CD4-positive, alpha-beta T cell treated with Interleukin-17A for 1 hour (primary cell): ENCODE results near the gene DOCK9.
"Not testable (repeated sequence)": the region's sequence is repeated elsewhere in the genome, so short reads cannot be mapped to it uniquely, and the experiment has no call there.

Experiments
- DNase-seq: peaks from one replicate; pipeline ENCODE4 v3.0.0-alpha.2; 2020

Gene DOCK9

DNA sequence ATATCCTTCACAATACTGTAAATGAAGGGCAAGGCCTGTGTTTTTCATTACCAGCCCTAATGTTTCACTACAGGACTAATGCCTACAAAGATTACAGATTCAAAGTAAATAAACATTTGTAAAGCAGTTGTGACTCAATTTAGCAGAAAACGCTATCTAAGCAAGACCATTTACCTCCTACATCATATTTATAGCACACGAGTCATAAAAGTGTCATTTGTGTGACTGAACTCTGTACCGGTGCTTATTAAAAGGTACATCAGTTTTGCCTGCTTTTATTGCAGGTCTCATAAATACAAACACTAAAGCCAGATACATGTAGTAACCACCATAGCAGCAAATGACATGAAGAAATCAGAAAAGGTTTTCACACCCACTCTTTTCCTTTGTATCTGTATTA, 163.9 kb downstream of the DOCK9 start:
- no peak for DNase-seq

DNA sequence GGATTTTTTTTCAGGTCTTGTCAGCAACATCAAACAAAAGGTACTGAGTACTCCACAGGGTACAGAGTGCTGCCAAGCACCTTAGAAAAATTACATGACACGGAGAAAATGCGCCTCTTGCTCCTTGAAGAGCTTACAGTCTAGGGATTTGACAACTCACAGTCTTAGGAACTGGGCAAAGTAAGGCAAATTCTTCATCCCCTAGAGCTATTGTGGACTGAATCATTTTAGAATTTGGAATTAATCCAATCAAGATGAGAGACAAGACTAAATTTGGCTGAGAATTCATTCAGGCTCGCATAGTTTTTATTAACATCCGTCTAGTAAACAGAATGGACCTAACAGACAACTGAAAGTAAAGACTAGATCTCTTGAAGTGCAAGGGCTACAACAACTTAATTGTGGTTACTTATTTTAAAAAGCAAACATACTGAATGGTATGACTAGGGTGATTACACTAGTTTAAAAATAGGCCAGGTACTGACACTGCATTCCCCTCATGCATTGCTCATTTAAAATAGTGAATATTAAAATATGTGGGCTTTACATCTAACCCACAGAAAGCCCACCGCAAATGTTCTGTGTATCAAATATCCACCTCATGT, 165.6 kb downstream of the DOCK9 start:
- not testable (repeated sequence) for DNase-seq

DNA sequence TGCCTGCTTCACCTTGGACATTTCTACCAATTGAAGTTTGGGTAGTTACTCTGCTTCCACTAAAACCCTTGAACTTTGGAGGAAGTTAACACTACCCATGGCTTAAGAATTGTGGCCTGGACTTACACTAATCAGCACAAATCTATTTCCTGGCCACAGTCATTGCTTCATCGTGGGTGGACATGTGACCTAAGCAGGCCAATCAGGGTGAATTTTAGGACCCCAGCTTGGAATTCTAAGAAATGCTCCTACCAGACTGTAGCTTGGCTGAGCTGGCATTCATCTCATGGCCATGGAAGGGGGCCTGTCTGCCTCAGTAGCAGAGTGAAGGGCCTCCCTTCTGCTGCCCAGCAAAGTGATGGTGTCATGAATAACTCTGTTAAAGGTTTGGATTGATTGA, 167.1 kb downstream of the DOCK9 start:
- no peak for DNase-seq

DNA sequence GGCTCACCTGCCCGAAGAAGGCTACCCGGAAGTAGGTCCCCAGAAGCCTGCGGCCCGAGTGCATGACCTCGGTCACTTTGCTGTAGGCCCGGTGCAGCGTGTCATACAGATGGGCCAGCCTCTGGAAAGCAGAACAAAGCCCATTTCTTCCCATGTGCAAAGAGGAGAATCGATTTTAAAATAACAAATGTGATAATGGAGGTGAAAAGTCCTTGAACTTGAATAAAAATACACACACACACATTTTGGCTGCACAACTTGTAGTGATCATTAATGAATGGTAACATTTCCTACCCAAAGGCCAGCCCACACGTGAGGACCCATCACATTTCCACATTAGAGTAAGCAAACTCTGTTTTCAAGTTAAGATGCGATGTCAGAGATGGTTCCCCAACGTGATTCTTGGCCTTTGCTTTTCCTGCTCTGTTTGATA, 168.5 kb downstream of the DOCK9 start:
- DNase-seq = no peak

DNA sequence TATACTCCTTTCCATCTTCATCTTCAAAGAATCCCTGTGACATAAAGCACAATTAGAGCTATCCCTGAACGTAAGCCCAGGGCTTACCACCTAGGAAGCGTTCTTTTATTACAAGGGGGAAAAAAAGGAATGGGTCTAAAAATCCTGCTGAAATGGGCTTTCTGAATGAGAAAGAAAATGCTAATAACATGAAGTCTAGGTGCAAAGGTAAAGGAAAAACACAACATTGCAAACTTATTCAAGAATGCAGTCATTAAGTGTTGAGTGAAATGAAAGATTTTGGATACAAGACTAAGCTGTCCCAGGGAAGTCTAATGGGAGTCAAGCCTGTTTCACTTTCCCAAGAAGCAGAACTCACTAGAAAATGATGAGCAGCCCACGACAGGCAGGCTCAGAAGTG, 170.1 kb downstream of the DOCK9 start:
- DNase-seq = no peak

DNA sequence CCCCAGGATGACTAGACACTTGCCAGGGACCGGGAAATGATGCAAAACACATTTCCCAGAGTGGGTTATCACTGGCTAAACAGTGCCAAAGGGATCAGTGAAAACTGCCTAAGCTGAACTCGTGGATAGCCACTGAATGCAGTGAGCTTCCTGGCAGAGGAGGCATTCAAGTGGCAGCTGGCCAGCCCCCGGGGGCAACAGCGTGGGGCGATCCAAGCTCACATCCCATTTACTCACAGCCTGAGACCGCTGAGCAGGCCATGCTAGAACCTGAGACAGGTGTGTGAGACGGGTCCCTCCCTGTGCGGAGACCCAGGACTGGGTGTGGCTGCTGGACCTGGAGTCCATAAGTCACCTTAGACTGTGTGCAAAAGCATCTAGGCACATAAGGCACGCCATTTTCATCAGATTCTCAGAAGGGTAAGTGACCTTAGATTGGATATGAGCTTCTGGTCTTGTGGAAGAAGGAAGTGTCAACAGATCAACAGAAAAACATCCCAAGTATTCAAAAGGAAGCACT, 173.5 kb downstream of the DOCK9 start:
- DNase-seq = no peak

DNA sequence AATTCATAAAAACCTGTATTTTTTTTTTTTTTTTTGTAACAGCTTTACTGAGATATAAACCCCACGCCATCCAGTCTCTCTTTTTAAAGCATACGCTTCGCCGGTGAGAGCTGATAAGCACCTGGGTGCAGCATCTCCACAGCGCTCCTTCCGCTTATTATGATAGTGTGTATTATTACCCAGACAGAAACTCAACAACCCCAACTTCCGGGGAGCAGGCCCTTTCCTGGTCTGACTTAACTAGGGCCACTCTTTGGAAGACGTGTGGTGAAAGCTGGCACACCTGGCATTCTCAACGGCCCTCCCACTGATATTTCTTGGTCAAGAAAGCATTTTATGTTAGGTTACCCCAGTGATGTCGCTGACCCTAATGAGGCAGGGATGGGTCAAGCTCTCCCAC, 173.9 kb downstream of the DOCK9 start:
- DNase-seq = no peak

DNA sequence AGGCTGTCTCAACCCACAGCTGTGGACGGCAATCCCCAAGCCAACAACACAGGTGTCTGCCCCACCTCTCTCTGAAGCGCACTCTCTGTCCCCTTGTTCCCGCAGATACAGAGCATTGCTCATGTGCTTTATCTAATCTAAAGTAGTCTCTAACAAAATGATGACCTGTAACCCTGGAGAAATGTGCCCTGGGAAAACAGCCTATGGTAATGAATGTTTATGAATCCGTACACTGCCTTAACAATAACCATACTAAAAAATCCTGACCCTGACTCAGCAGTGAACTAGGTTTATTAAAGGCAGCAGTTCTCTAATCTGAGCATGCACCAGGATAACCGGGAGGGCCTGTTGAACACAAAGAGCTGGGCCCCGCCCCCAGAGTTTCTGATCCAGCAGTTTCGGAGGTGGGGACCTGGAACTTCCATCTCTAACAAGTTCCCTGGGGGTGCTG, 174.7 kb downstream of the DOCK9 start:
- DNase-seq = no peak

DNA sequence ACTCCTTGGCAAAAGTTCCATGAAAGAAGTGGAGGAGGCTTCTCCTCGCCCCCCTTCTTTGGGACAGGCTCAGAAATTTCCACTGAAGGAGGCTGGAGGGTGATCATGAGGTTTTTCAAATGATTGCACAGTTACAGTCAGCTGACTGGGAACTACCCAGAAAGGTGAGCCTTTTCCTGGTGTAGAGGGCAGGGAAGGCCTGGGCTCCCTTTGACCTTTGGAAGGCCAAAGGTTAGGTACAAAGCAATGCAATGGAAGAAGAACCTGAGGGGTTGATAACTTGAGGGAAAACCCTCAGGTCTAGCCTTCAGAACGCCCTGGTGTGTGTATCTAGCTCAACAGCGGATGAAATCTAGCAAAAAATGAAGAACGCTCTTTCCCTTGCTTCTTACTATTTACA, 175.3 kb downstream of the DOCK9 start:
- DNase-seq = no peak

DNA sequence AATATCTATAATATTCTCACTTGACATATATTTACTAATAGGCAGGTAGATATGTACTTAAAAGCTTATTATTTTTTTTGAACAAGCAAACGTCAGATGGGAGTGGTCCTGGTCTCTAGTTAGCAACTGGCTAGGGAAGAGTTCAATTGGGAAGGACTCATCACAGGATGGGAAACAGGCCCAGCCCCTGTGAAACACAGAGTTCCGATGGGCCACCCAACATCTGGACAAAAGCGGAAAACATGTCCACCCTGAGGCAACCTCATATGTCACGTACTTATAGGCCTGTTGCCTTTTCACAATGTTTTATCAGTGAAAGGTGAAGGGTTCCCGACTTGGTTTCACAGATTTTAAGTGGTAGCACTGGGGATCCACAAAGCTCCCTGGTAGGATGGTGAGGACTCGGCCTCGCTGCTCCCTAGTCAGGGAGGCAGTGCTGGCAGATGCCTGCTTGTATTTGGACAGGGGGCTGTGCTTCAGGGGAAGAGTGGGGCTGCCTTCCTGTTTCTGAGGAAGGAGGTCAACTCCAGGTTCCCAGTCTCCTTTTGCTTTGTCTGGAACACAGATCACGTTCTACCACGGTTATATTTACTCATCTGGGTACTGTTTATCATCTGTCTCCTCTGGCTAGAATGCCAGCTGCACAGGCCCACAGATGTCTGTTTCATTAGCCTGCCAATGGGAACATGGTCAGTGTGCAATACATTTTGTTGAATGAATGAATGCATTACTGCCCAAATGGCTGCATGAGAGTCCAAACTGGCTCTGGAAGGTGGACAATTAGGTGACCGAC, 176.0 kb downstream of the DOCK9 start:
- DNase-seq = no peak

DNA sequence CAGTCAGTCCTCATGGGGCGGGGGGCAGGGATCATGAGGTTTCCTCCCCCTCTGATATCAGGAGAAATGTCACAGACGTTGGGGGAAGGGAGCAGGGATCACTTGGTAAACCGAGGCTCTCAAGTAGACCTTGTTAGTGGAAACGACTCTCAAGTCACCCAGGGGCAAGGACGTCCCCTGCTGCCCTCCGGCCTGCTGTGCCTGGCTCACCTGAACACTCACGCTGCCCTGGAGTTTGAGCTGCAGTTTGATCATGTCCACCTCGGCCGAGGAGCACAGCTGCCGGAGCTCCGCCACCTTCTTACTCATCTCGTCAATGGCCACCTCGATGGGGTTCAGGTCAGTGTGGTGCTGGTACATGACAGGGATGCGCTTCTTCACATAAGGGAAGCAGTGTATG, 177.8 kb downstream of the DOCK9 start:
- no peak for DNase-seq

DNA sequence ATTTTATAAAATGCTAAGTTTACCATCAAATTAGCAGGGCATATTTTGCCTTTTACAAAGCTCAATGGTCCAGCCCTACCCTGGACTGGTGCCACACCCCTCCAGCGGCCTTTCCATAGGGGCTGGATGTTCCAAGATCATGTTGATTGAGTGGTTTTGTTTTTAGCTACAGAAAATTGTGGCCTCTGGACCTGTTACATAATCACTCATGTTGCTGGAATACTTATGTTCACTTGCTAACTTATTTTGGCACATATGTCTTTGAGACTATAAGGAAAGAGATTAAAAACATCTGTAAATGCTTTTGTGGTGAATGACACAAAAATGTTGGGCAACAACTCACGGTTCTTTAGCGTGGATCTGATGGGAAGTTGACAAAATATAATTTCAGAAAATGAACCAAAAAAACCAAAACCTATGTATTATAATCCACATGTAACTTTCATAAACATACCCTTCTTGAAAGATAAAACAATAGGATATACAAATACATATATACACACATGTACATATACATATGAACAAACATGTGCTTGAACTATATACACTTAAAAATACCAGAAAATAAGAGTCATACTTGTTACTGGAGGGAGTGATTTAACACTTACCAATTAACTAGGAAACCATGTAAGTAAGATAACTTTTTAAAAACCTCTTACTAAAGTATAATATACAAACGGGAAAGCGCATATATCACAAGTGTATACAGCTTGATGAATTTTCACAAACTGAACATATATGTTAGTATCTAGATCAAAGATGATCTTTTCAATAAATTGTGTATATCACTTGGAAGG, 178.8 kb downstream of the DOCK9 start:
- DNase-seq = no peak

DNA sequence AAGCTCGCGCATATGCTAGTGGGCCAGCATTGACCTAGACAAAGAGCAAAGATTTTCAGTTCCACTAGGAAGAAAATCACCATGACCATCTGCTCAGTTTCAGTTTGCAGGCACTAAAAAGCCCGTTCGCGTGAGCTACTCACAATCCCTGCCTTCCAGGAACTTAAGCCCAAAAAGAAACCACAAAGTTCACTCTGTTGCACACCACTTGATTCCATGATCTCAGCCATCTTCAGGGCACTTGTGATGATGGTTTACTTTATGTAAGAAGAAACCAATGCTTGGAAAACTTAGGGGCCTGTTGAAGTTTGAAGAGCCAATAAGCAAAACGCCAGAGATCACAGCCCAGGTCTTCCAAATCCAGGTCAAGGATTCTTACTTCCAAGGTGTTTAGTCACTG, 180.4 kb downstream of the DOCK9 start:
- no peak for DNase-seq

DNA sequence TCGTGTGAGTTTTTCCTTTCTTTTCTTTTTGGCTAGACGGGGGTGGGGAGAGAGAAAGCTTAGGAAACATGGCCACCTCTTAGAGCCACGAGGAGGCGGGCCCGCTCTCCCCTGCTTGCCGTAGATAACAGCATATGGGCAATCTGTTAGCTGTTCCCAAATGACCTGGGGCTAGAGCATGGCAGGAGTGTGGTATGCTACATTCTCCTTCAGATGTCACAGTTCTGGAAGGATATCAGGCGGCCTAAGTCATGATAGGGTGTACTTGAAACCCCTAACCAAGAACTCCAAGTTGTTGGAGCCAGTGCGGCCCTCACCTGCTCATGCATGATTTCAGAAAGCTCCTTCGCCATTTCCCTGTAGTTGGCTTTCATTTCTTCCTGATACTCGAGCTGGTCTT, 181.1 kb downstream of the DOCK9 start:
- DNase-seq = no peak

DNA sequence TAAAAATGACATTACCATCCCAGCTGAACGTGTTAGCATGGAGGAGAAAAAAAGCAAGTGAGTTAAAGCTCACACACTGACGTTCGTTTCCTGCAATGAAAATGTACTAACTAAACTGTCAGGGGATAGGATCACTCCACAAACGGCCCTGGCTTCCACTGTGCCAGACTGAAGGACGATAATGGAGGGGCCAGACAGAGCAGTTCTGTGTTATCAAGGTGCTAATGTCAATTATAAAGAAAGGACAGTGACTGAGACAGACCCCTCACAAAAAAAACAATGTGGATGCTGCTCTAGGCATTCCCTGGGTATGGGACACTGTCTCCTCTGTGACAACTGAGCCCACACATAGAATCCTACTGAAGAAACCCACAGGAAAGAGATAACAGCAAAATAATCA, 181.7 kb downstream of the DOCK9 start:
- no peak for DNase-seq

DNA sequence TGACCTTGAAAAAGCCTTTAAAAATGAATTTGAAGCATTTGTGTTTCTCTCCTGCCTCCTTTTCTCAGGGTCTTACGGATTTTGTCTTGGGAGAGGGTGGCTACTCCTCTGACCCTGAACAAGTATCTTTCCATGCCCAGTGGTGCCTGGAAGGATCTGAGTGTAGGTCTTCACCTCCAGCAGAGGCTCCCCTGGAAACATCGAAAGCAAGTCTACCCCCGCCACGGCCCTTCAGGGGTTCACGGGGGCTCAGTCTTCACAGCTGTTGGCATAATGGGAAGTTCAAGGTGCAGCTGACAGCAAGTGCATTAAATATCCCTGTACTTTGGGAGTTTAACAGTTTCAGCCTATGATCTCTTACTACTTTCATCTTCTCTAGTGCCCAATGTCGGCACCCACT, 182.6 kb downstream of the DOCK9 start:
- no peak for DNase-seq

DNA sequence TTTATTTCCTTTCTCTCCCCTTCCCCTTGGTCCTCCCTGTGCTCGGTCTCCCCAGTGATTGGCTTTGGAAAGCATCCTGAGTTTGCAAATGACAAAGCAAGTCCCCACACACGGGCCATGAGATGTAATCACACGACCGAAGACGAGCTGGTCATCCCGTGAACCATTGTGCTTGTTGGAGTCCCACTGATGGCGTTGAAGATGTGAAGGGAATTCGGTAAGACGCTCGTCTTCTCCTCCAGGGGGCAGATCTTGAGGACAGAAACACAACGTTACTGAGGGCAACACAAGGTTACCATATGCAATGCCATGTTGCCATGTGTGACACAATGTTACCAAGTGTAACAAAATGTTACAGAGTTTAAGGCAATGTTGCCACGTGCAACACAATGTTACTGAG, 183.4 kb downstream of the DOCK9 start:
- DNase-seq = no peak

DNA sequence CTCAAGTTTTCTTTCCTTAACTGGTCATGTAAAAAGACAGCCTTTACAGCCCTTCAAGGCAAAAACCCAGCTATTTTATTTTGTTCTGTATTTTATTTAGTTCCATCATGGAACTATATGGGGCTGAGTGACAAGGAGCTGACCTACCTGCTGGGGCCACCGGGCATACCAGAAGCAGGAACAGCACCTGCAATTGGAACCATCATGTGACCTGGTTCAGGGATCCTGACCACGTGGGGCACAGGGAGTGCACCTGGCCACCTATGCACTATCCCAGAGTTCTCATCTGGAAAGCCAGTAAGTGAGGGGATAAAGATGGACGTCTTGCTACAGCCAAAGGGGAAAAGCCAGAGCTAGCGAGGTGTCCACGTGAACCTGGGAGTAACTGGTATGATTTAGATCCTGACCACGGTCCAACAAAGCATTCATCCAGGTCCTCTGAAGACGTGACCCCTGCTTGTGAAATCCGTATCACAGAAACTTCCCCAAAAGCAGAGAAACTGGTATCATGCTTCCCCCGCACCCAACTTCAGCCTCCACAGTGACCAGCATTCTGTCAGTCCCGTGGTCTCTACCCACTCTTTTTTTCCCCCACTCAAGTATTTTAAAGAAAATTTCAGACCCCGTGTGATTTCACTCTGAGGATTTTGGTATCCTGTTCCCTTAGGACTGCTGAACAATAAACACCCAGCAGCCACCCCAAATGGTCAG, 184.9 kb downstream of the DOCK9 start:
- no peak for DNase-seq

DNA sequence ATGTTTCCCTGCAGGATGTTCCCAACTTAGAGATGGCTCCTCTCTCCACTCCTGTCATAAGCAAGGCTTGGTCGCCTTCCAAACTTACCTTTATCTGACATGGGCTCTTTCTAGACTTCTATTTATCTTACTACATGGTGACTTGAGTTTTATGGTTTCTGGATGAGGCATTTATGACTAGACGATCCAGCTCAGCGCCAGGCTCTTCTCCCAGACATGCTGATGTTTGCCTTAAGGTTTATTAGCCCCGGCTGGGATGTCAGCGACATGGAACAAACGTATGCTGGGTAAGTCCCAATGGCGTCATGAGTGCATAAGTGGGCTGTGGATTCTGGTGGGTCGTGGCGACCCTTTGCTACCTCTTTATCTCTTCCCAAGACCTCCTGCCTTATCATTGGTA, 185.5 kb downstream of the DOCK9 start:
- DNase-seq = no peak

DNA sequence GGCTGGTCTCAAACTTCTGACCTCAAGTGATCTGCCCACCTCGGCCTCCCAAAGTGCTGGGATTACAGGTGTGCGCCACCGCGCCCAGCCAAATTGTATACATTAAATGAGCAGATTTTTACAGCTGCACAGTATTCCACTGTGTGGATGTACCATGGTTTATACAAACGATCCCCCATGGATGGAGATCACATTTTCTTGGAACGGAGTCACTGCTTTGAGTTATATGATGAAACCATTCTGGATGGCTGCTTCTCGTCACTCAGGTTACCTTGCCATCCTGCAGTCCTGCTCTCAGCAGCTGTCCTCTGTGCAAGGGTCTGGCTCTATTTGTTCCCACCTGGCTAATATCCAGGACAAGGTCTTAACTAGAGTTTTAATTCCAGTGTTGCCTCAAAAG, 186.3 kb downstream of the DOCK9 start:
- DNase-seq = no peak

DNA sequence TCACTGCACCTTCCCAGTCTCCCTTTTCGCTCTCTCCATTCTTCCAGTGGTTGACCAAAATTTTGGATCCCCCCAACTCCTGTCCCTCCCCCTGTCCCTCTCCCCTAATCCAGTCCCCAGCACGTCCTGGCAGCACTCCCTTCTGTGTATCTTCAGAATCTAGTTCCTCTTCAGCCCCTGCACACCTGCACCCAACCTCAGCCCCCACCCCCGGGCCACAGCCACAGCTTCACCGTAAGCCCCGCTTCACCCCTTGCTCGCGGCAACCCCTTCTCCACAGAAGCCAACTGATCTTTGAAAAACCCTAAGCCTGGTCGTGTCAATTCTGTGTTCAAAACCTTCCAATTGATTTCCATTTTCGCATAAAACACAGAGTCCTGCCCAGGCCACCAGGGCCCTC, 189.9 kb downstream of the DOCK9 start:
- no peak for DNase-seq

DNA sequence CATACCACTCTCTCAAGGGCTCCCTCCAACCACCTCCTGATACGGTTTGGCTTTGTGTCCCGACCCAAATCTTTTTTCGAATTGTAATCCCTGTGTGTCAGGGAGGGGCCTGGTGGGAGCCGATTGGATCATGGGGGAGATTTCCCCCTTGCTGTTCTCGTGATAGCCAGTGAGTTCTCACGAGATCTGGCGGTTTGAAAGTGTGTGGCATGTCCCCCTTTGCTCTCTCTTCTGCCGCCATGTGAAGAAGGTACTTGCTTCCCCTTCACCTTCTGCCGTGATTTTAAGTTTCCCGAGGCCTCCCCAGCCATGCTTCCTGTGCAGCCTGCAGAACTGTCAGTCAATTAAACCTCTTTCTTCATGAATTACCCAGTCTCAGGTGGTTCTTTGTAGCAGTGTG, 190.7 kb downstream of the DOCK9 start:
- no peak for DNase-seq

DNA sequence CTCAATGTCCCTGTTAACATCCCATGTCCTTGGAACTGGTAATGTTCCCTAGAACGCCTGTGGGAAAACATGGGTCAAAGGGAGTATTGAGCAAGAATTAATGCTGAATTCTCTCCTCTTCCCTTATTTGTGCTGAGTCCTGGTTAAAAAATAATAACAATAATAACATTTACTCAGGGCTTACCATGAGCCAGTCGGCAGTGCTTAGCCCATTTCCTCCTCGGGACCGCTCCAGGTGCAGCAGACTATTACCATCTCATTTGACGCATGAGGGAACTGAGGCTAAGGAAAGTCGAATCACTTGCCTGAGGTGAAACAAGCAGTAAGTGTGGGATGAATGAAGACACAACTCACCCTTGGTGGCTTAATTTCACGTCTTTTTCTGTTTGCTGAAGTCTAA, 191.8 kb downstream of the DOCK9 start:
- no peak for DNase-seq
